A549 (cell line): ENCODE measurements around the gene HADHA.

Source experiments
- ESRRA ChIP-seq: fragments of 150-350 bp; IDR thresholded peaks from 2 replicates; pipeline ENCODE4 v1.6.1; 2014; ENCODE audit warnings: mild to moderate bottlenecking, low read length, borderline replicate concordance
- HOXA7 ChIP-seq: fragments of 250-450 bp; sonication (Bioruptor Pico); IDR thresholded peaks from 2 replicates; pipeline ENCODE4 v1.5.0; 2020; ENCODE audit warnings: mild to moderate bottlenecking, moderate library complexity
- KDM1A ChIP-seq: fragments of 200-600 bp; sonication (generic); IDR thresholded peaks from 2 replicates; pipeline ENCODE4 v1.6.1; 2016; ENCODE audit warnings: low read depth, mild to moderate bottlenecking
- POLR2A ChIP-seq: IDR thresholded peaks from 2 replicates; pipeline ENCODE4 v1.6.1; 2012; ENCODE audit warnings: mild to moderate bottlenecking, low read length
- POLR2AphosphoS2 ChIP-seq: conservative IDR thresholded peaks from 2 replicates; pipeline ENCODE4 v1.6.1; 2012; ENCODE audit warnings: low read length, improper control_type of control experiment, inconsistent platforms
- RNF2 ChIP-seq: fragments of 200-600 bp; sonication (generic); IDR thresholded peaks from 2 replicates; pipeline ENCODE4 v1.6.1; 2016; ENCODE audit warnings: low read depth, mild to moderate bottlenecking, antibody characterized with exemption, moderate library complexity, borderline replicate concordance
- USF2 ChIP-seq: fragments of 450-650 bp; IDR thresholded peaks from 2 replicates; pipeline ENCODE4 v1.6.1; 2014; ENCODE audit warnings: antibody characterized with exemption
- TF ChIP-seq, protein P1 (sequence below): fragments of 200-600 bp; sonication (generic); IDR thresholded peaks from 2 replicates; pipeline ENCODE4 v1.6.1; 2016; ENCODE audit warnings: antibody characterized with exemption, mild to moderate bottlenecking, moderate library complexity
- TF ChIP-seq, protein P2 (sequence below): fragments of >200 bp; sonication (Bioruptor Twin); formaldehyde crosslinking; IDR thresholded peaks from 3 replicates; pipeline ENCODE4 v1.5.1; 2016
- TF ChIP-seq, protein P3 (sequence below): fragments of 250-450 bp; sonication (Bioruptor Pico); IDR thresholded peaks from 2 replicates; pipeline ENCODE4 v1.5.0; 2021; ENCODE audit warnings: mild to moderate bottlenecking, moderate library complexity, borderline replicate concordance
- TF ChIP-seq, protein P4 (sequence below): IDR thresholded peaks from 2 replicates; pipeline ENCODE4 v1.6.1; 2012

DNA sequence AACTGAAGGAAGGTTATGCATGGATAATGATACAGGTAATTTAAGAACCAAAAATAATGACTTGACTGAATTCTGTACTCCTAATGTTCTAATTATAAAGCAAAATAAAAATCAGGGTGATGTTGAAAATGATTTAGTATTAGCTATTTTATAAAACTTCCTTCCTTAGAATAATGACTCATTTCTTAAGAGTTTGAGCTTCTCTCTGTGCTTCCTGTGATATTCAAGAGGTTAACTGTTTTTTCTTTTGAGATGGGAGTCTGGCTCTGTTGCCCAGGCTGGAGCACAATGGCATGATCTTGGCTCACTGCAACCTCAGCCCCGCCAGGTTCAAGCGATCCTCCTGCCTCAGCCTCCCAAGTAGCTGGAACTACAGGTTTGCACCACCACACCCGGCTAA lies 14.8 kb downstream of the HADHA start:
- TF ChIP-seq, protein P1, sequence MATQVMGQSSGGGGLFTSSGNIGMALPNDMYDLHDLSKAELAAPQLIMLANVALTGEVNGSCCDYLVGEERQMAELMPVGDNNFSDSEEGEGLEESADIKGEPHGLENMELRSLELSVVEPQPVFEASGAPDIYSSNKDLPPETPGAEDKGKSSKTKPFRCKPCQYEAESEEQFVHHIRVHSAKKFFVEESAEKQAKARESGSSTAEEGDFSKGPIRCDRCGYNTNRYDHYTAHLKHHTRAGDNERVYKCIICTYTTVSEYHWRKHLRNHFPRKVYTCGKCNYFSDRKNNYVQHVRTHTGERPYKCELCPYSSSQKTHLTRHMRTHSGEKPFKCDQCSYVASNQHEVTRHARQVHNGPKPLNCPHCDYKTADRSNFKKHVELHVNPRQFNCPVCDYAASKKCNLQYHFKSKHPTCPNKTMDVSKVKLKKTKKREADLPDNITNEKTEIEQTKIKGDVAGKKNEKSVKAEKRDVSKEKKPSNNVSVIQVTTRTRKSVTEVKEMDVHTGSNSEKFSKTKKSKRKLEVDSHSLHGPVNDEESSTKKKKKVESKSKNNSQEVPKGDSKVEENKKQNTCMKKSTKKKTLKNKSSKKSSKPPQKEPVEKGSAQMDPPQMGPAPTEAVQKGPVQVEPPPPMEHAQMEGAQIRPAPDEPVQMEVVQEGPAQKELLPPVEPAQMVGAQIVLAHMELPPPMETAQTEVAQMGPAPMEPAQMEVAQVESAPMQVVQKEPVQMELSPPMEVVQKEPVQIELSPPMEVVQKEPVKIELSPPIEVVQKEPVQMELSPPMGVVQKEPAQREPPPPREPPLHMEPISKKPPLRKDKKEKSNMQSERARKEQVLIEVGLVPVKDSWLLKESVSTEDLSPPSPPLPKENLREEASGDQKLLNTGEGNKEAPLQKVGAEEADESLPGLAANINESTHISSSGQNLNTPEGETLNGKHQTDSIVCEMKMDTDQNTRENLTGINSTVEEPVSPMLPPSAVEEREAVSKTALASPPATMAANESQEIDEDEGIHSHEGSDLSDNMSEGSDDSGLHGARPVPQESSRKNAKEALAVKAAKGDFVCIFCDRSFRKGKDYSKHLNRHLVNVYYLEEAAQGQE: no peak
- TF ChIP-seq, protein P2, sequence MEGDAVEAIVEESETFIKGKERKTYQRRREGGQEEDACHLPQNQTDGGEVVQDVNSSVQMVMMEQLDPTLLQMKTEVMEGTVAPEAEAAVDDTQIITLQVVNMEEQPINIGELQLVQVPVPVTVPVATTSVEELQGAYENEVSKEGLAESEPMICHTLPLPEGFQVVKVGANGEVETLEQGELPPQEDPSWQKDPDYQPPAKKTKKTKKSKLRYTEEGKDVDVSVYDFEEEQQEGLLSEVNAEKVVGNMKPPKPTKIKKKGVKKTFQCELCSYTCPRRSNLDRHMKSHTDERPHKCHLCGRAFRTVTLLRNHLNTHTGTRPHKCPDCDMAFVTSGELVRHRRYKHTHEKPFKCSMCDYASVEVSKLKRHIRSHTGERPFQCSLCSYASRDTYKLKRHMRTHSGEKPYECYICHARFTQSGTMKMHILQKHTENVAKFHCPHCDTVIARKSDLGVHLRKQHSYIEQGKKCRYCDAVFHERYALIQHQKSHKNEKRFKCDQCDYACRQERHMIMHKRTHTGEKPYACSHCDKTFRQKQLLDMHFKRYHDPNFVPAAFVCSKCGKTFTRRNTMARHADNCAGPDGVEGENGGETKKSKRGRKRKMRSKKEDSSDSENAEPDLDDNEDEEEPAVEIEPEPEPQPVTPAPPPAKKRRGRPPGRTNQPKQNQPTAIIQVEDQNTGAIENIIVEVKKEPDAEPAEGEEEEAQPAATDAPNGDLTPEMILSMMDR: no peak
- TF ChIP-seq HOXA7 (CRISPR knock-in tag) (no peak), KDM1A (no peak), POLR2A (no peak), ESRRA (no peak), USF2 (no peak), RNF2 (no peak), POLR2AphosphoS2 (no peak)
- TF ChIP-seq, protein P3, sequence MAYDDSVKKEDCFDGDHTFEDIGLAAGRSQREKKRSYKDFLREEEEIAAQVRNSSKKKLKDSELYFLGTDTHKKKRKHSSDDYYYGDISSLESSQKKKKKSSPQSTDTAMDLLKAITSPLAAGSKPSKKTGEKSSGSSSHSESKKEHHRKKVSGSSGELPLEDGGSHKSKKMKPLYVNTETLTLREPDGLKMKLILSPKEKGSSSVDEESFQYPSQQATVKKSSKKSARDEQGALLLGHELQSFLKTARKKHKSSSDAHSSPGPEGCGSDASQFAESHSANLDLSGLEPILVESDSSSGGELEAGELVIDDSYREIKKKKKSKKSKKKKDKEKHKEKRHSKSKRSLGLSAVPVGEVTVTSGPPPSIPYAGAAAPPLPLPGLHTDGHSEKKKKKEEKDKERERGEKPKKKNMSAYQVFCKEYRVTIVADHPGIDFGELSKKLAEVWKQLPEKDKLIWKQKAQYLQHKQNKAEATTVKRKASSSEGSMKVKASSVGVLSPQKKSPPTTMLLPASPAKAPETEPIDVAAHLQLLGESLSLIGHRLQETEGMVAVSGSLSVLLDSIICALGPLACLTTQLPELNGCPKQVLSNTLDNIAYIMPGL (CRISPR knock-in tag): no peak
- TF ChIP-seq, protein P4, sequence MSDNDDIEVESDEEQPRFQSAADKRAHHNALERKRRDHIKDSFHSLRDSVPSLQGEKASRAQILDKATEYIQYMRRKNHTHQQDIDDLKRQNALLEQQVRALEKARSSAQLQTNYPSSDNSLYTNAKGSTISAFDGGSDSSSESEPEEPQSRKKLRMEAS: no peak
